H1 (cell line): Measurements from ENCODE around the gene EIF2S2. TPM values are rescaled to one million over a fixed set of nuclear protein-coding genes. Genes with fewer than 3 reads are reported as not detected.

Experiments used
- CTCF ChIA-PET: fragments of 300-600 bp; sonication (Branson Sonifier 250); formaldehyde crosslinking; loops from one replicate; lab custom pipeline; 2021; ENCODE audit not compliant: partially characterized antibody; lab: Charles Lee
- POLR2A ChIA-PET: fragments of 300-600 bp; sonication (Branson Sonifier 250); formaldehyde crosslinking; loops from one replicate; lab custom pipeline; 2021; ENCODE audit warnings: inconsistent platforms; ENCODE audit not compliant: partially characterized antibody; lab: Charles Lee
- DNase-seq, 2 experiments: peaks; one replicate each; pipeline versions ENCODE4 v3.0.0 to v3.0.0-alpha.2; 2010 to 2022; ENCODE audit warnings: low spot score in 2 of 2, low read depth in 1 of 2, mixed read lengths in 1 of 2
- FAIRE-seq: peaks from 2 replicates; lab custom pipeline; 2011; peaks lifted over from hg19 to GRCh38; lab: Jason Lieb, UNC
- H2AFZ ChIP-seq: 2 replicates; pipeline ENCODE4 v1.8.1; 2012; ENCODE audit warnings: low read length, inconsistent platforms
- H2AK5ac ChIP-seq: 2 replicates; pipeline ENCODE4 v1.6.1; 2013; ENCODE audit warnings: low read depth, low read length
- H2BK120ac ChIP-seq: replicated peaks from 2 replicates; pipeline ENCODE3; 2013; ENCODE audit warnings: low read depth, low read length, inconsistent platforms
- H2BK12ac ChIP-seq: 2 replicates; pipeline ENCODE4 v1.6.1; 2013; ENCODE audit warnings: low read depth, low read length
- H2BK15ac ChIP-seq: 2 replicates; pipeline ENCODE4 v1.6.1; 2013; ENCODE audit warnings: low read length
- H2BK20ac ChIP-seq: 2 replicates; pipeline ENCODE4 v1.6.1; 2013; ENCODE audit warnings: low read length
- H2BK5ac ChIP-seq: 2 replicates; pipeline ENCODE4 v1.6.1; 2013; ENCODE audit warnings: low read depth, low read length
- H3K14ac ChIP-seq: 2 replicates; pipeline ENCODE4 v1.6.1; 2013; ENCODE audit warnings: inconsistent platforms; ENCODE audit not compliant: insufficient read length
- H3K18ac ChIP-seq: 2 replicates; pipeline ENCODE4 v1.6.1; 2013; ENCODE audit warnings: low read length; ENCODE audit errors: extremely low read depth
- H3K23ac ChIP-seq: 2 replicates; pipeline ENCODE4 v1.6.1; 2013; ENCODE audit warnings: inconsistent platforms; ENCODE audit not compliant: insufficient read length
- H3K23me2 ChIP-seq: 2 replicates; pipeline ENCODE4 v1.6.1; 2013; ENCODE audit warnings: low read depth, low read length
- H3K27ac ChIP-seq: 2 replicates; pipeline ENCODE4 v1.6.1; 2011; ENCODE audit warnings: low read depth, low read length, inconsistent platforms
- H3K27me3 ChIP-seq, 4 experiments: replicated peaks in 1 of 4; 1 replicate in 1 of 4; 2 replicates in 3 of 4; pipeline versions ENCODE4 v1.6.1 to v1.8.1; 2011 to 2013; ENCODE audit warnings: low read length in 3 of 4, mild to moderate bottlenecking in 3 of 4, inconsistent platforms in 2 of 4, mixed read lengths in 2 of 4, moderate library complexity in 1 of 4; ENCODE audit not compliant: control insufficient read depth in 3 of 4, insufficient read depth in 3 of 4; ENCODE audit errors: extremely low read depth in 1 of 4
- H3K36me3 ChIP-seq, 4 experiments: 2 replicates each; pipeline versions ENCODE4 v1.6.1 to v1.8.1; 2011 to 2013; ENCODE audit warnings: mild to moderate bottlenecking in 4 of 4, low read length in 3 of 4, moderate library complexity in 2 of 4, control low read depth in 1 of 4, inconsistent platforms in 1 of 4; ENCODE audit not compliant: insufficient read depth in 4 of 4, control insufficient read depth in 2 of 4
- H3K4ac ChIP-seq: replicated peaks from 2 replicates; pipeline ENCODE3; 2013; ENCODE audit warnings: low read length, low read depth, mixed read lengths, inconsistent platforms; ENCODE audit not compliant: insufficient read length
- H3K4me1 ChIP-seq, 4 experiments: replicated peaks in 1 of 4; 1 replicate in 1 of 4; 2 replicates in 3 of 4; pipeline versions ENCODE4 v1.6.1 to v1.8.1; 2011 to 2013; ENCODE audit warnings: low read length in 3 of 4, inconsistent platforms in 2 of 4, mixed read lengths in 1 of 4; ENCODE audit not compliant: insufficient read depth in 4 of 4, control insufficient read depth in 3 of 4
- H3K4me2 ChIP-seq, 2 experiments: 2 replicates each; pipeline versions ENCODE4 v1.6.1 to v1.8.1; 2011 to 2013; ENCODE audit warnings: low read depth in 2 of 2, low read length in 2 of 2, control low read depth in 1 of 2, inconsistent platforms in 1 of 2, mild to moderate bottlenecking in 1 of 2; ENCODE audit not compliant: insufficient read depth in 1 of 2
- H3K4me3 ChIP-seq, 4 experiments: fragments of 200-600, 300-600 bp in 1 of 4; sonication (generic), shearing (Covaris generic), sonication (Bioruptor Twin) in 1 of 4; 2 replicates each; pipeline versions ENCODE4 v1.5.1 to v1.8.1; 2011 to 2016; ENCODE audit warnings: low read length in 4 of 4, low read depth in 3 of 4, control low read depth in 2 of 4, inconsistent platforms in 2 of 4, mild to moderate bottlenecking in 2 of 4, mixed read lengths in 1 of 4, moderate library complexity in 1 of 4; ENCODE audit not compliant: insufficient read depth in 2 of 4; ENCODE audit errors: extremely low read depth in 1 of 4
- H3K56ac ChIP-seq: replicated peaks from 2 replicates; pipeline ENCODE3; 2013; ENCODE audit warnings: low read depth, mild to moderate bottlenecking, mixed read lengths, low read length, inconsistent platforms; ENCODE audit not compliant: insufficient read length
- H3K79me1 ChIP-seq: 2 replicates; pipeline ENCODE4 v1.6.1; 2013; ENCODE audit warnings: low read depth, low read length, control low read depth
- H3K79me2 ChIP-seq, 2 experiments: 2 replicates each; pipeline versions ENCODE4 v1.6.1 to v1.8.1; 2012 to 2013; ENCODE audit warnings: low read length in 2 of 2, mild to moderate bottlenecking in 2 of 2, inconsistent platforms in 1 of 2; ENCODE audit not compliant: insufficient read depth in 2 of 2, control insufficient read depth in 1 of 2
- H3K9ac ChIP-seq, 4 experiments: replicated peaks in 1 of 4; 1 replicate in 1 of 4; 2 replicates in 3 of 4; pipeline versions ENCODE4 v1.6.1 to v1.8.1; 2011 to 2013; ENCODE audit warnings: low read depth in 3 of 4, low read length in 3 of 4, control low read depth in 2 of 4, mild to moderate bottlenecking in 2 of 4, moderate library complexity in 2 of 4, inconsistent platforms in 1 of 4; ENCODE audit errors: extremely low read depth in 1 of 4
- H3K9me3 ChIP-seq, 2 experiments: 2 replicates each; pipeline versions ENCODE4 v1.6.1 to v1.8.1; 2012 to 2013; ENCODE audit warnings: mild to moderate bottlenecking in 2 of 2, moderate library complexity in 2 of 2, control low read depth in 1 of 2, inconsistent platforms in 1 of 2, low read depth in 1 of 2, low read length in 1 of 2, mixed read lengths in 1 of 2; ENCODE audit not compliant: insufficient read depth in 2 of 2
- H4K20me1 ChIP-seq, 2 experiments: replicated peaks in 1 of 2; 2 replicates each; pipeline versions ENCODE3 to v1.8.1; 2011 to 2013; ENCODE audit warnings: inconsistent platforms in 2 of 2, low read length in 2 of 2, mild to moderate bottlenecking in 1 of 2; ENCODE audit not compliant: insufficient read depth in 2 of 2, control insufficient read depth in 1 of 2
- H4K5ac ChIP-seq: 2 replicates; pipeline ENCODE4 v1.6.1; 2013; ENCODE audit warnings: low read length, low read depth, mixed read lengths, inconsistent platforms; ENCODE audit not compliant: insufficient read length
- H4K8ac ChIP-seq: 2 replicates; pipeline ENCODE4 v1.8.0; 2013; ENCODE audit warnings: mild to moderate bottlenecking, moderate library complexity, low read length, inconsistent platforms; ENCODE audit not compliant: insufficient read depth; ENCODE audit errors: extremely low read depth
- H4K91ac ChIP-seq: replicated peaks from 2 replicates; pipeline ENCODE3; 2013; ENCODE audit warnings: low read length, mixed read lengths, inconsistent platforms; ENCODE audit not compliant: insufficient read length
- CBX8 ChIP-seq: fragments of 300-800, 300-1000 bp; sonication (generic); IDR thresholded peaks from 2 replicates; pipeline ENCODE4 v1.7.1; 2016; ENCODE audit warnings: low read depth, low read length, borderline replicate concordance
- GTF2F1 ChIP-seq: IDR thresholded peaks from 2 replicates; pipeline ENCODE4 v1.6.1; 2012; ENCODE audit warnings: low read depth, low read length, improper control_type of control experiment, borderline replicate concordance
- HDAC6 ChIP-seq: IDR thresholded peaks from one replicate; pipeline ENCODE4 v1.7.1; 2012; ENCODE audit warnings: low read depth, mild to moderate bottlenecking, inconsistent platforms, low read length, moderate library complexity
- NRF1 ChIP-seq: IDR thresholded peaks from 2 replicates; pipeline ENCODE4 v1.6.1; 2011; ENCODE audit warnings: mild to moderate bottlenecking, low read depth, low read length, improper control_type of control experiment
- SAP30 ChIP-seq: fragments of 300-600 bp; sonication (generic); IDR thresholded peaks from 2 replicates; pipeline ENCODE4 v1.7.1; 2012; ENCODE audit warnings: low read length, moderate library complexity, mild to moderate bottlenecking, inconsistent platforms; ENCODE audit not compliant: insufficient read depth, insufficient replicate concordance
- WGBS, 2 experiments: shearing (Covaris generic) in 1 of 2; methylation state at CpG; one replicate each; pipeline versions ENCODE4 v1.1.6 to v1.1.7; 2013 to 2015; ENCODE audit warnings: low lambda C conversion rate in 2 of 2, mixed read lengths in 2 of 2, inconsistent platforms in 1 of 2, low coverage in 1 of 2, missing lambda C conversion rate in 1 of 2; ENCODE audit not compliant: insufficient replicate concordance in 2 of 2, insufficient coverage in 1 of 2, insufficient read length in 1 of 2; ENCODE audit errors: extremely low coverage in 1 of 2, missing lambda C conversion rate in 1 of 2; 5-methylcytosine and 5-hydroxymethylcytosine counted together
- polyA plus RNA-seq, 7 experiments: library from polyadenylated mRNA; depleted of rRNA in 3 of 7; stranded (reverse) in 5 of 7; unstranded in 2 of 7; fragments of >200 nt in 5 of 7; fragments of 200-250 nt in 2 of 7; gene quantifications; 1 replicate in 5 of 7; 2 replicates in 1 of 7; 4 replicates in 1 of 7; pipeline versions ENCODE4 v1.2.1 to v1.2.3, GENCODE V29; 2011 to 2013; ENCODE audit warnings: missing spikeins in 2 of 7, mixed read lengths in 2 of 7
- total RNA-seq: library from RNA; stranded (reverse); fragmentation: NEBNext Ultra II Directional; extraction: Animal tissue kit (Norgen Biotek cat#: 25700); gene quantifications from 2 replicates; pipeline ENCODE4 v1.2.1, GENCODE V29; 2021

Gene EIF2S2
- total and polyA plus RNA-seq, 2 of the 8 experiments (the other 6 are each of a cell fraction or from before 2014, with no cell fraction given): 59.5 to 142 TPM

- H3K4ac ChIP-seq: no peak overlapping the region
- H3K79me2 ChIP-seq: peaks cover 0 to 66% of the 10 kb centered on the region in 2 experiments; a peak in 3 of 4 replicates
- no peak for DNase-seq
- no peak overlapping the region for H2AFZ ChIP-seq
- ChIA-PET CTCF (interaction anchor here (0.7 to 2.9 kb wide), 5 partner anchors 17 to 196 kb away, joined by 3 to 15 read pairs (median 3); no protein-coding TSS in a partner anchor), POLR2A (no interaction called here)
- H2BK5ac ChIP-seq: no peak overlapping the region
- peaks cover 14 to 16% of the 10 kb centered on the region in 2 experiments for H4K20me1 ChIP-seq
- no peak overlapping the region for H4K5ac ChIP-seq
- no peak overlapping the region for H2BK20ac ChIP-seq
- no peak overlapping the region for H2AK5ac ChIP-seq
- H3K4me1 ChIP-seq: peaks cover 6 to 17% (median 9%) of the 10 kb centered on the region in 4 experiments
- WGBS, 2 experiments: 88% methylated on average over 4 of the region's 4 CpGs; no CpG with 5 or more reads in 1 of the 2 experiments
- H4K8ac ChIP-seq: no peak overlapping the region
- H3K23ac ChIP-seq: no peak overlapping the region
- no peak for FAIRE-seq
- no peak overlapping the region for H3K14ac ChIP-seq
- no peak overlapping the region for H2BK15ac ChIP-seq
- no peak overlapping the region for H3K9ac ChIP-seq
- no peaks in the 10 kb centered on the region for H3K9me3 ChIP-seq
- H3K18ac ChIP-seq: no peak overlapping the region
- no peaks in the 10 kb centered on the region for H3K23me2 ChIP-seq
- H3K27ac ChIP-seq: no peak overlapping the region
- H3K36me3 ChIP-seq: no peaks in the 10 kb centered on the region
- no peak overlapping the region for H3K4me3 ChIP-seq
- H4K91ac ChIP-seq: no peak overlapping the region
- no peak overlapping the region for H2BK12ac ChIP-seq
- no peak overlapping the region for H2BK120ac ChIP-seq
- TF ChIP-seq HDAC6: no peak
- TF ChIP-seq GTF2F1: no peak
- no peak for TF ChIP-seq NRF1
- no peak for TF ChIP-seq SAP30
- no peak for TF ChIP-seq CBX8
- H3K79me1 ChIP-seq: peaks cover 6% of the 10 kb centered on the region
- no peaks in the 10 kb centered on the region for H3K27me3 ChIP-seq
- no peak overlapping the region for H3K56ac ChIP-seq
- H3K4me2 ChIP-seq: no peak overlapping the region
These were observed 69.8 kb downstream of the EIF2S2 start for GRCh38 chr20:34042262-34042661.
